ENCODE measurements around the gene NDOR1.

- TF ChIP-seq CTCF (IDR thresholded peaks at IDR 0.05) (no peak), POLR2A (IDR thresholded peaks at IDR 0.05) (no peak)
Observed at GRCh38 chr9:137247916-137248175, 42.3 kb downstream of the NDOR1 start.
